NCI-H2029 (cell line): ENCODE data around the gene PTPRN2.
"Not testable (repeated sequence)": the region's sequence is repeated elsewhere in the genome, so short reads cannot be mapped to it uniquely, and the experiment has no call there.

Experiments used
- DNase-seq: peaks from one replicate; lab custom pipeline; 2025; lab: John Stamatoyannopoulos, UW

The PTPRN2 gene

DNA sequence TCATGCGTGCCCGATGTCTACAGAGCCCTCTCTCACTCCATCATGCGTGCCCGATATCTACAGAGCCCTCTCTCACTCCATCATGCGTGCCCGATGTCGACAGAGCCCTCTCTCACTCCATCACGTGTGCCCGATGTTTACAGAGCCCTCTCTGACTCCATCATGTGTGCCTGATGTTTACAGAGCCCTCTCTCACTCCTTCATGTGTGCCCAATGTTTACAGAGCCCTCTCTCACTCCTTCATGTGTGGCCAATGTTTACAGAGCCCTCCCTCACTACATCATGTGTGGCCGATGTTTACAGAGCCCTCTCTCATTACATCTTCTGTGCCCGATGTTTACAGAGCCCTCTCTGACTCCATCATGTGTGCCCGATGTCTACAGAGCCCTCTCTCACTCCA is 740.9 kb downstream of the PTPRN2 start:
- not testable (repeated sequence) for DNase-seq

DNA sequence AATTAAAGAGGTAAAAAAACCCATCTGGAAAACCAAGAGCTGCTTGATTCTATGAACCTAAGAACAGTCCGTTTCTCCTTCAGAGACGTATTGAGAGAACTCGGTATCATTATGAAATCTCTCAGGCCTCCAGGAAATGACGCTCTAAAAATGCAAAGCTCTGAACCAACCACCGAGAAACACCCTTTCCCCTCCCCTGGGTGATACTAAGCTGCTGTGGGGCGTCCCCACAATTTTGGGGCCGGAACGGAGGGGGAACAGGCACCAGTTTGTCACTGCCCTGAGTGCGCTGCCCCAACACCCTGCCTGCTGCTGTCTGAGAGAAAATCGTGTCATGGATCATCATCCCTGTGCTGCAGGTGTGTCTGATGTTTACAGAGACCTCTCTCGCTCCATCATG is 741.4 kb downstream of the PTPRN2 start:
- no peak for DNase-seq

DNA sequence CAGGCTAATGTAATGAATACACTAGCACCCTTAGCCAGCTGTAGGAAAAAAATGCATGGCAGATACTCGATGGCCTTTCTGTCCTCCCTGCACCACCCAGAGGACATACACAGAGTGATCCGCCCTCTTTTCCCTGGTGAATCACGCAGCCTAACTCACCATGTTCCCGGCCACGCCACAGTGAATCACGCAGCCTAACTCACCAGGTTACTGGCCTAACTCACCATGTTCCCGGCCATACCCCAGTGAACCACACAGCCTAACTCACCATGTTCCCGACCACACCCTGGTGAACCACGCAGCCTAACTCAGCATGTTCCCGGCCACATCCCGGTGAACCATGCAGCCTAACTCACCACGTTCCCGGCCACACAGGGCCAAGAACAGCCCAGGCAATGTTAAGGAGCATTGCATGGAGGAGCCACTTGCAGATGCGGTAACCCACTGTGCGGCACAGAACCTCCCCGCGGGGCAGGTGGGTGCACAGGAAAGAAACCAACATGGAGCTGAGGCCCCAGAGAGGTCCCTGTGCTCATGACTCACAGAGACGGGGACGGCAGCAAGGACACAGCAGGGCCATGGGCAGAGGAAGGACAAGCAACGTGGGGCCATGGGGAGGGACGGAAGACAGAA is 742.3 kb downstream of the PTPRN2 start:
- no peak for DNase-seq

DNA sequence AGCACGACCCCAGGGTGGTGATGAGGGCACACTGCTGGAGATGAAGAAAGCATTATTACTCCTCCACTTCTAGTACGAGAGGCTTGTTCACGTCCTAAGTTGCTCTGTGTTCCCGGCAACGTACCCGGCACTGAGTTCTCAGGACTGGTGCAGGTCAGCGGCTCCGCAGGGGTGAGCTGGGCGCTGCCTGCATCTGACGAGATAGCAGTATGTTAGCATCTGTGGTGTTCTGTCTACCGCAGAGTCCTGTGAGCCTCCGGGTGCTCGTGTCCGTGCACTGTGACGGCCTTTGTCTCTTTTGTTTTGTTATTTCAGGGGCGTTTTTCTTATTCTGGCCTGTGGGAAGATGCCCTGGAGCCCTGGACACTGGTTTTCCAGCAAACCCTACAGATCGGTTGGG is 743.0 kb downstream of the PTPRN2 start:
- no peak for DNase-seq

DNA sequence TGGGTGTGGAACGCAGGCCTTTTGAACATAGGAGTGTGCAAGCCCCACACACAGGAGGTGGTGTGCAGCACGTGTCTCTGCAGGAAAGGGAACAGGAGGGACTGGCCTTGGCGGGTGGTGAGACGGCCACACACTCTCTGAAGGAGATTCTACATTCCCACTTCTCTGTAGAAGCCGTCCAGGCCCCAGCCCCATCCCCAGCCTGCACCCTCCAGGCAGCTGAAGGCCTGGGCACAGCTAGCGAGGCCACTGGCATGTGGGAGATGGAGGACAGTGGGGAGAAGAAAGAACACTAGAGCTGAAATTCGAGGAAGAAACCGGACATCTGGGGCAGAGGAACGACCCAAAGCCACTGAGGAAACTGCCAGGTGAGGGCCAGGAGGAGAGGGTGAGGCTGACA is 743.5 kb downstream of the PTPRN2 start:
- no peak for DNase-seq

DNA sequence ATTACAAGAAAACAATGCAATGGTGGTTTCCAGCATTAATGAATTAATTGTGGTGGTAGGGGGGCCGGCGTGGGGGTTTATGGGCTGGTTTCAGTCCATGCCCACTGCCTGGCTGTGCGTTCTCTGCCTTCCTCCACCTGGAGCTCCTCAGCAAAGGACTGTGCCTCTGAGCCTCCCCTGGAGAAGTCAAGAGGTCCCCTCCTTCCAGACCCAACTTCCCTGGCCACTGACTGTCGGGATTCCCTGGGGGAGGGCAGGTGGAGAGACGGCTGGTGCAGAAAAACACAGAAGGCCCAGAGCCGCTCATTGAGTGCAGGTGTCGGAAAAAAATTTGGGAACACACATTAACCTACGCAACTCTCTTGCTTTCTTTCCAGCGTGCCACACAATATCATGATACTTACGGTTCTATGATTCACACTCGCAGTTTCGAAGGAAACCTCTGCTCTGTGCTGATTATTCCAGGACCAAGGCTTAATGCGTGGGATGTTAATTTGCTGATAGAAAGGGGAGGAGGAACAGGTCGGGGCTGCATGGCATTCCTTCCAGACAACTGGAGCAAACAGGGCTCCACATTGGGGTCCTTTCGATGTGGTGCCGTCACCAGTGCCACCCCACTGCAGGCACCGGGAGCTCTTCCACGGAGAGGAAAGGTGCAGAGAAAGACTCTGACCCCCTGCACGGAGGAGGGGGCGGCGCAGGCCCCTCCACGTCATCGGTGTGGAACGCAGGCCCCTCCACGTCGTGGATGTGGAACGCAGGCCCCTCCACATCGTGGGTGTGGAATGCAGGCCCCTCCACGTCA is 744.1 kb downstream of the PTPRN2 start:
- DNase-seq, result no peak

DNA sequence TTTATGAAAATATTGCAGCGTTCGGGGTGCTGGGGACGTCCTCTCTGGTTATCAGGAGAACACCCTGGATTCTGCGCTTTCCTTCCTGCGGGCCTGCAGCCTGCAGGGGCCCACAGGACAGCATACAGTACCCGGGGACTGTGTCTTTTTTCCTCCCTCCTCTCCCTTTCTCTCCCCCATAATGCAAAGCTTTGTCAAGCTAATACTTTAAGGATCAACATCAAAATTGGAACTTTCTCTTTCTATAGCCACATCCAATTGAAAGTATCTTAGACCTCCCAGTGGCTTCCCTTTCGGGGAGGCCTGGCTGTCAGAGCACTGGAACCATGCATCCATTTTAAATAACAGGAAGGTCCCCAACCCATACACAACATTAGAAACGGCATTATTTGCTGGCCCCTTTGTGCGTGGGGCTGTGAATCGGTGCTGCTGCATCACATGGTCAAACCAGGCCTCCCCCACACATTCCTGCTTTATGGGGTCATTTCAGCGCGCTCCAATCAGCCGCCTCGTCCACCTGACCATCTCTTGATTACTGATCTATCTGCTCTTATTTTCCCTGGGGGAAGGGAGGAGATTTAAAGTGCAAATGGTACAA is 745.8 kb downstream of the PTPRN2 start:
- DNase-seq, result no peak

DNA sequence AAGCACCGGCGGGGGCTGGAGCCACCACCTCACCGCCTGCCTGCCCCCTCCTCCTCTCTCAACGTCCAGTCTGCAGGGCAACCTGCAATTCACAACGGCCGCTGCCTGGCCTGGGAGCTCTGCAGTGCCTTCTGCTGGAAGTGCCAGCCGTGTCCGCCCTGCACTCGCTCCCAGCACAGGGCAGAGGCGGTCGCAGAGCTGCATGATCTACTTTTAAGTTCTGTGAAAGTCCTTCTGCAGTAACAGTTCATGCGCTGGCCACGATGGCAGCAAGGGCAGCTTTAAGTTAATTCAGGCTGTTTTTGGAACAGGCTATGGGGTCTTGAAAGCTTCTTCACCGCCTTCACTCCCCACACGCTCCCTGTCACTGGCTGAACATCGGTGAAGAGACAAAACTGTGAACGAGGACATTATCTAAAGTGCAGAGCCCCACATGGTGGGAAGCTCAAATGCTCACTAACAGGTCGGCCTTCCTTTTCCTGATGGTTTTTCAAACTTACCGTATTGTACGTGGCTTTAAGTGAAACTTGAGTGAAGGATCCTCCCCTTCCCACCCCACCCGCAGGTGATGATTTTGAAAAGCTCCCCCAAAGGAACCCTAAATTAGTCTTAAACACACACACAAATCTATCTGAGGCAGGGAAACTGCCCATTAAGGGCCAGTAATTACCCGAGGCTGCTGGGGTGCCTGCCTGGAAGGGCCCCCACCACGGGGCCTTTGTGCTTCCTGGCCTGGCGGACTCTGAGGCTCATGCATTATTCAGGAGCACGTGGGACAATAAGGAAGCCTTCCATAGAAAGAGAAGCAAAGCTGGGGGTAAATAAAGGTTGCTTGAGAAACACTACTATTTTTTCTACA is 746.5 kb downstream of the PTPRN2 start:
- DNase-seq, result no peak

DNA sequence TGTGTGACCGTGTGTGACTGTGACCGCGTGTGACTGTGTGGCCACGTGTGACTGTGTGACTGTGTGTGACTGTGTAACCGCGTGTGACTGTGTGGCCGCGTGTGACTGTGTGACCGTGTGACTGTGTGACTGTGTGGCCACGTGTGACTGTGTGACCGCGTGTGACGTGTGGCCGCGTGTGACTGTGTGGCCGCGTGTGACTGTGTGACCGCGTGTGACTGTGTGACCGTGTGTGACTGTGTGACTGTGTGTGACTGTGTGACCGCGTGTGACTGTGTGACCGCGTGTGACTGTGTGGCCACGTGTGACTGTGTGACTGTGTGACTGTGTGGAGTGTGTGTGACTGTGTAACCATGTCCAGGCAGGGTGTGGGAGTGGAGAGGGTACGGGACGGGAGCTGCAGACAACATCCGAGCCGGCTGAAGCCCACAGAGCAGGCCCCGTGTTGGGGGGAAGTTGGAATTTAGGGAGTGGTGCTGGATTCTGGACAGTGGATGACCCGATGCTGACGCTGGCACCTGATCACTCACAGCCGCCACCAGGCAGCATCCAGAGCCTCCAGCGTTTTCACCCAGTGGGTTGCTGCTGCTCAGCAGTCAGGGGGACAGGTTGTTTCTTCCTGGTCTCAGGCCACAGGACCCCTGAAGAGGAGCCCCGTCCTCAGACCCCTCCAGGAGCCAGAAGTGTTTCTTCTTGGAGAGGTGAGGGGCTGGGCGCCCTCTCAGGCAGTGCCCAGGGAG is 747.3 kb downstream of the PTPRN2 start:
- DNase-seq, result no peak

DNA sequence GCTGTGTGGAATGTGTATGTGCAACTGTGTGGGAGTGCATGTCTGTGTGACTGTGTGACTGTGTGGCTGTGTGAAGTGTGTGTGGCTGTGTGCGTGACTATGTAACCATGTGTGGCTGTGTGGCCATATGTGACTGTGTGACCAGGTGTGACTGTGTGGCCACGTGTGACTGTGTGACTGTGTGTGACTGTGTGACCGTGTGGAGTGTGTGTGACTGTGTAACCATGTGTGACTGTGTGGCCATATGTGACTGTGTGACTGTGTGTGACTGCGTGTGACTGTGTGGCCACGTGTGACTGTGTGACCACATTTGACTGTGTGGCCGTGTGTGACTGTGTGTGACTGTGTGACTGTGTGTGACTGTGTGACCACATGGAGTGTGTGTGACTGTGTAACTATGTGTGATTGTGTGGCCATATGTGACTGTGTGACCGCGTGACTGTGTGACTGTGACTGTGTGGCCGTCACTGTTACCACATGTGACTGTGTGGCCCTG is 747.9 kb downstream of the PTPRN2 start:
- no peak for DNase-seq

DNA sequence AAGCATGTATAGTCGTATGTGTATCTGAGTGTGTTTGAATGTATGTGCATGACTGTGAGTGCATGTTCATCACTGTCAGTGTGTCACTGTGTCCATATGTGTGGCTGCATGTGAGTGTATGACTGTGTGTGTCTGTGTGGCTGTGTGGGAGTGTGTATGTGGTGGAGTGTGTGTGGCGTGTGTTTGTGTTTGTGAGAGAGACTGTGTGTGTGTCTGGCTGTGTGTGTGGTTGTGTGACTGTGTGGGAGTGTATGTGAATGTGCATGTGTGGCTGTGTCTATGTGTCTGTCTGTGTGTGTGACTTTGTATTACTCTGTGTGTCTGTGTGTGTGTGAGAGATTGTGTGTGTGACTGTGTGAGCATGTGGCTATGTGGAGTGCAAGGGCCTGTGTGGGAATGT is 748.4 kb downstream of the PTPRN2 start:
- no peak for DNase-seq

DNA sequence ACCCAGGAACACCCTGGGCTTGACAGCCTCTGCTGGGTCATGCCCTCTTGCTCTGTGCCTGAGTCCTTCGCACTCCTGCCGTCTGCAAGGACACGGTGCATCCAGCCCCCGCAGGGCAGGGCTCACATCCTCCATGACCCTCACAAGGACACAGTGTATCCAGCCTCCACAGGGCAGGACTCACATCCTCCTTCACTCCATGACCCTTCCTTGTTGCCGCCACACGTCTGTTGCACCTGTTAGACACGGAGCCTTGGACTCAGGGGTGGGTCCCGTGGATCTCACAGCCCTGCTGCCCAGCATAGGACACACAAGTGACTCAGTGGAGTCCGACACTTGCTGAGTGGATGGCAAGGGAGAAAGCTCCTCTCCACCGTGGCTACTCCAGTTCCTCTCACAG is 750.1 kb downstream of the PTPRN2 start:
- no peak for DNase-seq

DNA sequence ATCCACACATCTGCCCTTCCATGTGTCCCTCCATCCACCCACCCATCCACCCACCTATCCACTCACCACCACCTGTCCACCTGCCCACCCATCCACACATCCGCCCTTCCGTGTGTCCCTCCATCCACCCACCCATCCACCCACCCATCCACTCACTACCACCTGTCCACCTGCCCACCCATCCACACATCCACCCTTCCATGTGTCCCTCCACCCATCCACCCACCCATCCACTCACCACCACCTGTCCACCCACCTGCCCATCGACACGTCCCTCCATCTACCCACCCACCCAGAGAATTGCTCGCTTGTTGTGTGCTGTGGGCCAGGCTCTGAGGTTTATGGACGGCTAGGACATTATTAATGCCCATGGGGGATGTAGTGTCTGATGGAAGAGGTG is 750.6 kb downstream of the PTPRN2 start:
- no peak for DNase-seq

DNA sequence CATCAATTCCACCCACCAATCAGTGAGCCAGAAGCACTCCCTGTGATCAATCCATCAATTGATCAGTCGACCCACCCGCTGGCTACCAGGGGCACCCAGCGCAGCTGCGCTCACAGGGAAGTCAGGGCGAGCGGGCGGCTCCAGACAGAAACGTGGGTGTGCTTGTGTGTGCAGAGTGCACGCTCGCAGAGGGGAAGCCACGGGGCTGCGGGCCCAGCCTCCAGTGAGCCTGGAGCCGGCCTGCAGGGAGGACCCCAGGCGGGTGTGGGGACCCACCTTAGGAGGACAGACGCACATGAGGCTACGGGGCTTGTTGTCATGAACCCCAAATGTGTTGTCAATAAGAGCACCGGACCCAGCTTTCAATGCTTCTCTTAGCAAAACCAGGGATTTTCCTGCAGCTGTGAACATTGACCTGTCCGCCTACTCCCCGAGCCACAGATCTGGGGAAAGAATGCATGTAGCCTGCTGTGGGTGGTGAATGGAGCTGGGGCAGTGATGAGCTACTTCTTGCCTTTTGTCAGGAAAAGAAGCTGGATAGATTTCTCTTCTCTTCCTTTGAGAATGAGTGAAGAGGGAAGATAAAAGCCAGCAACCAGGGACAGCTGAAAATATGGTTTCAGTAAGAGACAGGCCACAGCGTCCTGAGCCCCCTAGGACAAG is 753.0 kb downstream of the PTPRN2 start:
- DNase-seq, result no peak

DNA sequence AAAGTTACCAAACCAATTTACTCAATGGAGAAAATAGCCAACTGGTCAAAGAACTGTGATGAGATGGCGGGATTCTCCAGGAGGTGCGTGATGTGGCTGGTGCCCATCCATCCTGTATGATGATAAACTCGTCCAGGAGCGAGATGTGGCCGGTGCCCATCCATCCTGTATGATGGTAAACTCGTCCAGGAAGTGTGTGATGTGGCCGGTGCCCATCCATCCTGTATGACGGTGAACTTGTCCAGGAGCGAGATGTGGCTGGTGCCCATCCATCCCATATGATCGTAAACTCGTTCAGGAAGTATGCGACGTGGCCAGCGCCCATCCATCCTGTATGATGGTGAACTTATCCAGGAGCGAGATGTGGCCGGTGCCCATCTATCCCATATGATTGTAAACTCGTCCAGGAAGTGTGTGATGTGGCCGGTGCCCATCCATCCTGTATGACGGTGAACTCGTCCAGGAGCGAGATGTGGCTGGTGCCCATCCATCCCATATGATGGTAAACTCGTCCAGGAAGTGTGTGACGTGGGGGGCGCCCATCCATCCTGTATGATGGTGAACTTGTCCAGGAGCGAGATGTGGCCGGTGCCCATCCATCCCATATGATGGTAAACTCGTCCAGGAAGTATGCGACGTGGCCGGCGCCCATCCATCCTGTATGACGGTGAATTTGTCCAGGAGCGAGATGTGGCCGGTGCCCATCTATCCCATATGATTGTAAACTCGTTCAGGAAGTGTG is 754.6 kb downstream of the PTPRN2 start:
- no peak for DNase-seq

DNA sequence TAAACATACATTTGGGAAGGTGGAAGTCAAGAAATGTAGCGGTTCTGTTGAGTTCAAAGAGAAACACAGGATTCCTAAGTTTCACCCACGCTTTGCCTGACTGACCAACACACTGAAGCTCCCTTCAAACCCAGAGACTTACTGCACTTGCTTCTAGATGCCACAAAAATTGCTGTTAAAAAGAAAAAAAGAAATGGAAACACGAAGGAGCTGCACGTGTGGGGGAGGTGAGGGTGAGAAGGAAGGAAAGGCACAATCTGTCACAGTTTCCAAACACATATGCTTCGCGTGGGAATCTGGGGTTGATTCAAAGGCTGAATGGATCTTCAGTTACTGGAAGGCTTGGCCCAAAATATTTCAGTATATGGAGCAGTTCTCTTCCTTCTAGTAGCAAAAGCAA is 755.2 kb downstream of the PTPRN2 start:
- no peak for DNase-seq

DNA sequence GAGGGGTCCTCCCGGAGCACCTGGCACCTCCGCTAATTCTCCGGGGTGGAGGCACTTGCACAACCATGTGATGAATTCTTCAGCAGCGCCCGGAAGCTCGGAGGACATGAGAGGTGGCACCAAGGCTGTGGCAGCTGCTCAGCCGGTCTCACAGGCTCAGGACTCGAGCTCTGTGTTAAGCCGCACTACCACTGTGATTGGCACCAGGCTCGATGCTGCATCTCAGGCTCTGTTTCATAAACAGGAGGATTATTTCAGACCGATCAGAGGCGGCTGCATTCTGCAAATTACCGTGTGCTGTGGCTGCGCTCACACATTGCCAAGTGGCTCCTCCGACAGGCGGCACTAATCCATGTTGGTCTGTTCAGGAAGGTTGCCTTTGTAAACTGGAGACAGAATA is 755.6 kb downstream of the PTPRN2 start:
- no peak for DNase-seq

DNA sequence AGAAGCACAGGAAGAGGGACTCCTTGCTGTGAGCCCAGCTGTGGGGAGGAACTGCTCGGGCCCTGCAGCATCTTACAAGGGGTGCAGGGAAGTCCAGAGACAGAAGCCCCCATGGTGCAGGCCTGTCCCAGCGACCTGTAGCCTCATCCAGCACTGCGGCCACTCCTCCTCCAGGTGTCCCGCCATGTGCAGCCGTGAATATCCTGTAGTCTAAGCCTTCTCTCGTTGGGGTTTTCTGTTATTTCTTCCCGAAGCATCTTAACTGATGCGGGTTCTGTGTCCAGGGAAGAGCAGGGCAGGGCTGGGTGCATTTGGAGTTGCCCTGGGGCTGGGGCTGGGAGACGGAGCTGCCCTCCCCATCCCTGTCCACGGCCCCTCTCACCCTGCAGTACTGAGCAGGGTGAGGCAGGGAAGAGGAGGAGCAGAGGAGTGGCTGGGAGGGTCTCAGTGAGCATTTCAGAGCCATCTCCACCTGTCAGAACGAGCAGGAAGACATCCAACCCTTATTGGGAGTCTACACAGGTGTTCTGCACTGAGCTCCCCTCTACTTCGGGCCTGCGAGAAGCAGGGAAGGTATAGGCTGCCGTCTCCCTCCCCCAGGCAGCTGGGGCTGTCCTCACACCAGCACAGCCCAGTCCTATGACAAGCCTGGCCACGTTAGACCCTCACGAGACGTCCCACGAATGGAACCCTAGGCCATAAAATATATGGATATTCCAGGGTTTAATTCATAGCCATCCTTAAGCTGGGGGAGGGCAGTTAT is 756.3 kb downstream of the PTPRN2 start:
- DNase-seq, result no peak

DNA sequence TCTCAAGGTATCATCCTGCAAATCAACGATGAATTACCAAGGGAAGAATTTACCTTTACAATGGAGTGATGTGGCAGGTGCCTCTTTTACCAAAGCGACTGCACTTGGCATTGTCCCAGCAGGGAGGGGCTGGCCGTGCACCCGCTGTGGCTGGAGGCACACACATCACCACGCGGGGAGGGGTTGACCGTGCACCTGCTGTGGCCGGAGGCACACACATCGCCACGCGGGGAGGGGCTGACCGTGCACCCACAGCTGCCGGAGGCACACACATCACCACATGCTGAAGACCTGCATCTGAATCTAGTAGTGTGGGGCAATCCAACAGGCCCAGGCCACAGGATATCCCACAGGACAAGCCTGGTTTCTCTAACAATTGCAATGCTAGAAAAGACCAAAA is 757.3 kb downstream of the PTPRN2 start:
- peak; percentile 27 for DNase-seq

DNA sequence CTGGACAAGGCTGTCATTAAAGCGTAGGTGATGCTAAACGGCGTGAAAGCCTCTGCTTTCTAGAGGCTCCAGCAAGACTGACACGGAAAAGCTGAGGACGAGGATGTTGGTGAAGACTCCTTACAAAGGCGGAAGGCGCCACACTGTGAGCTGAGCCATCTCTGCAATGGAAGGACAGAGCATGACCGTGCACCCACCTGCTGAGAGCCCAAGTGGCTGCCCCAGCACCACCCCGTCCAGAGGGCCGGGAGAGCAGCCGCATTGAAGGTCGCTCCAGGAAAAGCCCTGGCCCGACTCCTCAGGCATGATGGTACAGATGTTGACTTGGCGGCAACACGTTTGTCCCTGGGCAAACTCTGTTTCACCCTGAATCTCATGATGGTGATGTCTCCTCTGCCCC is 758.1 kb downstream of the PTPRN2 start:
- DNase-seq, result no peak
